ENCODE data around the gene BCKDHA. TPM values are rescaled to one million over a fixed set of nuclear protein-coding genes. Genes with fewer than 3 reads are reported as not detected.

The BCKDHA gene
- total and polyA plus RNA-seq, 9 donors, result 3.8 to 43.8 (median 19.0) TPM

DNA sequence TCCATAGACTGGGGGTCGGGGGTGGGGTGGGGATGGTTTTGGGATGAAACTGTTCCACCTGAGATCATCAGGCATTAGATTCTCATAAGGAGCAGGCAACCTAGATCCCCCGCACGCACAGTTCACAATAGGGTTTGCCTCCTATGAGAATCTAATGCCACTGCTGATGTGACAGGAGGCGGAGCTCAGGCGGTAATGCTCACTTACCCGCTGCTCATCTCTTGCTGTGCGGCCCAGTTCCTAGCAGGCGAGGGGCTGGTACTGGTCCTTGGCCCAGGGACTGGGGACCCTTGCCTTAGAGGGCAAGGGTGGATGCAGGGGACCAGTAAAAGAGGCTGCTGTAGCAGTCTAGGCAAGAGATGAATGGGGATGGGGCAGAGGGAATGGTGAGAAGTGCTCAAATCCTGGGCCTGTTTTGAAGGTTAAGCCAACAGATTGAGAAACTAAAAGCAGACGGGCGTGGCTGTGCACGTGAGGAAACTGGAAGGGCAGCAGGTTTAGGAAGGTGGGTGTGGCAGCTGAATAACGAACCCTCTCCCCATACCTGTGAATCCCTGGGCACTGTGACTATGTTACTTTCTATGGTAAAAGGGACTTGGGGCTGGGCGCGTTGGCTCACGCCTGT, 43.8 kb downstream of the BCKDHA start:
- H3K27me3 ChIP-seq, result no peaks in the 10 kb centered on the region
- H3K36me3 ChIP-seq, result no peaks in the 10 kb centered on the region
- DNase-seq, result peak in 1 of 5 donors; percentile 34
- 72 to 82% (median 80%) methylated on average over 15 of the region's 15 CpGs for WGBS, 3 donors
- intact Hi-C loops (cut with DNase I), result no loop called here
- TF ChIP-seq EP300 (IDR thresholded peaks at IDR 0.05), result no peak
- TF ChIP-seq, protein P1, sequence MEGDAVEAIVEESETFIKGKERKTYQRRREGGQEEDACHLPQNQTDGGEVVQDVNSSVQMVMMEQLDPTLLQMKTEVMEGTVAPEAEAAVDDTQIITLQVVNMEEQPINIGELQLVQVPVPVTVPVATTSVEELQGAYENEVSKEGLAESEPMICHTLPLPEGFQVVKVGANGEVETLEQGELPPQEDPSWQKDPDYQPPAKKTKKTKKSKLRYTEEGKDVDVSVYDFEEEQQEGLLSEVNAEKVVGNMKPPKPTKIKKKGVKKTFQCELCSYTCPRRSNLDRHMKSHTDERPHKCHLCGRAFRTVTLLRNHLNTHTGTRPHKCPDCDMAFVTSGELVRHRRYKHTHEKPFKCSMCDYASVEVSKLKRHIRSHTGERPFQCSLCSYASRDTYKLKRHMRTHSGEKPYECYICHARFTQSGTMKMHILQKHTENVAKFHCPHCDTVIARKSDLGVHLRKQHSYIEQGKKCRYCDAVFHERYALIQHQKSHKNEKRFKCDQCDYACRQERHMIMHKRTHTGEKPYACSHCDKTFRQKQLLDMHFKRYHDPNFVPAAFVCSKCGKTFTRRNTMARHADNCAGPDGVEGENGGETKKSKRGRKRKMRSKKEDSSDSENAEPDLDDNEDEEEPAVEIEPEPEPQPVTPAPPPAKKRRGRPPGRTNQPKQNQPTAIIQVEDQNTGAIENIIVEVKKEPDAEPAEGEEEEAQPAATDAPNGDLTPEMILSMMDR (IDR thresholded peaks at IDR 0.05), result no peak
- TF ChIP-seq POLR2A (IDR thresholded peaks at IDR 0.05), result no peak
- H3K27ac ChIP-seq, result no peak overlapping the region
- no peaks in the 10 kb centered on the region for H3K4me1 ChIP-seq (ENCODE audit: insufficient read depth)
- H3K9me3 ChIP-seq, result no peaks in the 10 kb centered on the region
- no peak overlapping the region for H3K4me3 ChIP-seq

DNA sequence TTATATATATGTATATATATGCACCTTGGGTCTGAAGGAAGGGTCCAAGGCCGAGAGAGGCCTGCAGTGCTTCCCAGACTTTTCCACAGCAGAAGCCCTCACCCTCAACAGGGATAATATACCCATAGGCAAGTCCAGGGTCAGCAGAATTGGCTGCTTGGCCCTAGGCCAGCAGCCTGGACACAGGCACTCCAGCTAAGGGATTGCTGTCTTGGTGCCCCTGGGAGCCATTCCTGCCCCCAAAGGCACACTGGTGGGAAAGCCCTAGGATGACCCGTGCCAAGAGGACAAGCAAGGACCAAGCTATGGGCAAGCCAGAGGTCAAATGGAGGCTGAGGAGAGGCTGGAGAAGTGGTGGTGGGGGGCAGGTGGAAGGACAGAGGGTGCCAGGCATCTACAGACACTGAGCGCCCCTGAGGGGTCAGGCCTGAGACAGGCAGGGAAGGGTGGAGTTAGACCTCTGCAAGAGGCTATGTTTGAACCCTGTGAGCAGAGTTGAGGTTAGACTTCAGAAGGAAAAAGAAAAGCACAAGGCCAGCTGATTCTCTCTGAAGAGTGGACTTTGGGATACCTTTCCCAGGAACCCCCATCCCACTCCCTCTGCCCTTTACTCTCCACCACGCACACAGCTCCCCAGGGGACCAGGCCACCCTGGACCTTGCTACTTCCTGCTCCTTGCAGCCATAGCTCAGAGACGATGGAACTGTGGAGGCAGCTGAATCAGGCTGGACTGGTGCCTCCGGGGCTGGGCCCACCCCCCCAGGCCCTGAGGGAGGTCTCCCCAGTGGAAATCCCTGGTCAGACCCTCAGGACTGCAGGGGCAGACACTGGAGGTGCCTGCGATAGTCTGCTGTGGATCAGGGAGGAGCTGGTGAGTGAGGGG, 45.1 kb downstream of the BCKDHA start, which contains the start of gene ERICH4:
ERICH4 (plus strand) TSS at position 684 of the 883 bp plus-strand sequence; CDS start at position 698, 14 bp downstream.
- no peak within 1 kb of the TSS for H3K27ac ChIP-seq
- no peak for DNase-seq
- no peaks in the 10 kb centered on the region for H3K36me3 ChIP-seq
- no peaks in the 10 kb centered on the region for H3K4me1 ChIP-seq (ENCODE audit: insufficient read depth)
- no peak within 1 kb of the TSS for H3K4me3 ChIP-seq
- intact Hi-C loops (cut with DNase I), result no loop called here
- TF ChIP-seq, protein P1 (IDR thresholded peaks at IDR 0.05), result no peak
- no peak for TF ChIP-seq POLR2A (IDR thresholded peaks at IDR 0.05)
- TF ChIP-seq EP300 (IDR thresholded peaks at IDR 0.05), result no peak
- H3K9me3 ChIP-seq, result no peaks in the 10 kb centered on the region
- no peaks in the 10 kb centered on the region for H3K27me3 ChIP-seq
- WGBS, 3 donors, result 55 to 62% (median 57%) methylated on average over 7 of the region's 7 CpGs

DNA sequence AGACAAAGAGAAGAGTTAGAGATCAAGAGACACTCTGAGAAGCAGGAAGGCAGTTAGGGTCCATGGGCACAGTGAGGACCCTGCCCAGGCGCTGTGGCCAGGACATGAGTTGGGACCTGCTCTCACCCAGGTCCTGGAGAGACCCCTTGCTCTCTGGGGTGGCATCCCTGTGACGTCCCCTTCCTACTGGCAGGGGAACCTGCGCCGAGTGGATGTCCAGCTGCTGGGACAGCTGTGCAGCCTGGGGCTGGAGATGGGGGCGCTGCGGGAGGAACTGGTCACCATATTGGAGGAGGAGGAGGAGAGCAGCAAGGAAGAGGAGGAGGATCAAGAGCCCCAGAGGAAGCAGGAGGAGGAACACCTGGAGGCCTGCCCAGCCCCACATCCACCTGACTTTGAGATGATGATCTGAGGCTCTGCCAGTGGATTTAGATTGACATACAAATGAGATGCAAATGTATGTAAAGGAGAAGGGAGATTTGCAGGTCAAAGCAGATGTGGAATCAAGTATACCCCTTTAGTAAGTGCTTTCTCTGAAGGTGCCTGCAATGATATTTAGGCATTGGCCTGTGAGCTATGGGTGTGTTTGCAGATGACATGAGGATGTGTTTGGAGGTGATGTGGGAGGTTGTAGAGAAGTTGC, 46.3 kb downstream of the BCKDHA start:
- Histone ChIP-seq H3K9me3 (no peaks in the 10 kb centered on the region), H3K27me3 (no peaks in the 10 kb centered on the region), H3K27ac (no peak overlapping the region), H3K36me3 (no peaks in the 10 kb centered on the region), H3K4me1 (ENCODE audit: insufficient read depth) (no peaks in the 10 kb centered on the region), H3K4me3 (no peak overlapping the region)
- peak in 1 of 5 donors; percentile 9 for DNase-seq
- intact Hi-C loops (cut with DNase I), result no loop called here
- TF ChIP-seq POLR2A (IDR thresholded peaks at IDR 0.05) (no peak), EP300 (IDR thresholded peaks at IDR 0.05) (no peak)
- TF ChIP-seq, protein P1 (IDR thresholded peaks at IDR 0.05), result no peak
- WGBS, 3 donors, result 47 to 71% (median 59%) methylated on average over 6 of the region's 6 CpGs

DNA sequence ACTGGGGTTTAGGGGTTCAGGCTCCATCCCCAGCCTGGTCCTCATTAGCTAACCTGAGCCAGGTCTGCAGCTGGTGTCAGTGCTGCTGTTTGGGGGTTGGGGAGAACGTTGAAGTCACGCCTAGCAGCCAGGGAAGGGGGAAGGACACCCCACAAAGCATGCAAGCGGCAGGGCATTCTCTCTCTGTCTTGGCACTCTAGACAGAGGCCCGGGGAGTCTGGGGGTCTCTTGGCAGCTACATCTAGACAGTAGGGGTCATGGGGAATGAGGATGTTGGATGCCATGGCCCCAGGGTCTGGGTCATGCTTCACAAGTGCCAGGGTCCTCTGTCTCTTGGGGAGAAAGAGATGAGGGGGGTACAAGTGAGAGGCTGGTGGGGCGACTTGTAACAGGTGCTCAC, 48.0 kb downstream of the BCKDHA start:
- Histone ChIP-seq H3K4me1 (ENCODE audit: insufficient read depth) (no peaks in the 10 kb centered on the region), H3K4me3 (no peak overlapping the region), H3K9me3 (no peaks in the 10 kb centered on the region), H3K27ac (no peak overlapping the region), H3K27me3 (no peaks in the 10 kb centered on the region), H3K36me3 (no peaks in the 10 kb centered on the region)
- TF ChIP-seq POLR2A (IDR thresholded peaks at IDR 0.05) (no peak), EP300 (IDR thresholded peaks at IDR 0.05) (no peak)
- TF ChIP-seq, protein P1 (IDR thresholded peaks at IDR 0.05), result no peak
- intact Hi-C loops (cut with DNase I), result no loop called here
- no peak for DNase-seq
- 53 to 78% (median 59%) methylated on average over 5 of the region's 5 CpGs for WGBS, 3 donors
